ENCODE results near the gene CXADR. TPM values are rescaled to one million over a fixed set of nuclear protein-coding genes. Genes with fewer than 3 reads are reported as not detected.
A peak's percentile ranks its signal among the peaks of the same experiment; 100 is the strongest.

The CXADR gene
- total and polyA plus RNA-seq, 9 of the 15 experiments (the other 6 are each of a cell fraction or from before 2014, with no cell fraction given) = 0.01 to 0.41 (median 0.14) TPM

DNA sequence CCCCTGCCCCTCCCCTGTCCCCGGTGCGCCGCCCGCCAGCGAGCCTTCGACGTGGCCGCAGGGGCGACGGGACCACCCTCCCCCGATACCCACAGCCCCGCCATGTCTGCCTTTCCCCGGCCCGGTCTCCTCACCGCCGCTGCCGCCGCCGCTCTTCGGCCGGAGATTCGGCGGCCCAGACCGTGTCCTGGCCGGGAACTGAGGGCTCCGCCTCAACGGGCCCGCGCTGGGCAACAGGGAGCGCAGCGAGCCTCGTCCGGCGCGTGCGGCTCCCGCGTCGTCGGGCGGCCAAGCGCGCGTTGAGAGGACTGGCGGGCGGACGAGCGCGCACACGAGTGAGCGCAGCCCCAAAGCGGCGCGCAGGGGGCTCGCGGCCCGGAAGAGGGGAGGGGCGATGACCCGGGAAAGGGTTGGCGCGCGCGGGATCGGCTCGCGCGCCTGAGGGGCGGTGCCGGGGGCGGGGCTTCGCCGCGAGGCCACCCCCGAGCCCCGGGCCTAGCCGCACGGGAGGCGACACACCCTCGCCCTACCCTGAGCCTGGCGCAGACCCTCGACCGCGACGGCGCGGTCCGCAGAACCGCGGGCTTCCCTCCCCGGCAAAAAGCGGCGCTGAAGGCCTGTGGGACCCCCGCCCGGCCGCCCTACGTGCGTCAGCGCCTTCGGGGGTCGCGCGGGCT lies 99.9 kb downstream of the CXADR start, which contains the start of gene BTG3 (continued):
- no peak for TF ChIP-seq SMC3 (conservative IDR thresholded peaks at IDR 0.05; ENCODE audit: insufficient read depth, low read depth, low read length)
- TF ChIP-seq, protein P1, sequence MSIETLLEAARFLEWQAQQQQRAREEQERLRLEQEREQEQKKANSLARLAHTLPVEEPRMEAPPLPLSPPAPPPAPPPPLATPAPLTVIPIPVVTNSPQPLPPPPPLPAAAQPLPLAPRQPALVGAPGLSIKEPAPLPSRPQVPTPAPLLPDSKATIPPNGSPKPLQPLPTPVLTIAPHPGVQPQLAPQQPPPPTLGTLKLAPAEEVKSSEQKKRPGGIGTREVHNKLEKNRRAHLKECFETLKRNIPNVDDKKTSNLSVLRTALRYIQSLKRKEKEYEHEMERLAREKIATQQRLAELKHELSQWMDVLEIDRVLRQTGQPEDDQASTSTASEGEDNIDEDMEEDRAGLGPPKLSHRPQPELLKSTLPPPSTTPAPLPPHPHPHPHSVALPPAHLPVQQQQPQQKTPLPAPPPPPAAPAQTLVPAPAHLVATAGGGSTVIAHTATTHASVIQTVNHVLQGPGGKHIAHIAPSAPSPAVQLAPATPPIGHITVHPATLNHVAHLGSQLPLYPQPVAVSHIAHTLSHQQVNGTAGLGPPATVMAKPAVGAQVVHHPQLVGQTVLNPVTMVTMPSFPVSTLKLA (conservative IDR thresholded peaks at IDR 0.05) = peak in 1 of 2 experiments; percentile 72; a peak in 1 of 4 replicates
- peak; percentile 82 for TF ChIP-seq SUPT5H (IDR thresholded peaks at IDR 0.05)
- TF ChIP-seq SMARCA5 (IDR thresholded peaks at IDR 0.05) = no peak
- TF ChIP-seq SIX5 (IDR thresholded peaks at IDR 0.05; ENCODE audit: borderline replicate concordance in 1 of 2, insufficient read depth in 1 of 2, low read depth in 1 of 2, low read length in 2 of 2) = no peak
- TF ChIP-seq, protein P2, sequence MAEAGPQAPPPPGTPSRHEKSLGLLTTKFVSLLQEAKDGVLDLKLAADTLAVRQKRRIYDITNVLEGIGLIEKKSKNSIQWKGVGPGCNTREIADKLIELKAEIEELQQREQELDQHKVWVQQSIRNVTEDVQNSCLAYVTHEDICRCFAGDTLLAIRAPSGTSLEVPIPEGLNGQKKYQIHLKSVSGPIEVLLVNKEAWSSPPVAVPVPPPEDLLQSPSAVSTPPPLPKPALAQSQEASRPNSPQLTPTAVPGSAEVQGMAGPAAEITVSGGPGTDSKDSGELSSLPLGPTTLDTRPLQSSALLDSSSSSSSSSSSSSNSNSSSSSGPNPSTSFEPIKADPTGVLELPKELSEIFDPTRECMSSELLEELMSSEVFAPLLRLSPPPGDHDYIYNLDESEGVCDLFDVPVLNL (CRISPR knock-in tag; IDR thresholded peaks at IDR 0.05; ENCODE audit: low read depth) = peak; percentile 12; the same call in 1 of the 2 replicates
- TF ChIP-seq PHF8 (IDR thresholded peaks at IDR 0.05; ENCODE audit: borderline replicate concordance, low read length) = peak; percentile 81
- no peak for TF ChIP-seq SMAD1 (IDR thresholded peaks at IDR 0.05; ENCODE audit: low read depth, low read length, partially characterized antibody)
- TF ChIP-seq ZNF668 (CRISPR knock-in tag; IDR thresholded peaks at IDR 0.05) = no peak
- no peak for TF ChIP-seq HDAC8 (tag; IDR thresholded peaks at IDR 0.05)
- peak; percentile 53 for TF ChIP-seq BRD4 (IDR thresholded peaks at IDR 0.05)
- no peak for TF ChIP-seq ZFP36 (IDR thresholded peaks at IDR 0.05; ENCODE audit: low read depth, low read length, partially characterized antibody)
- TF ChIP-seq ELF1 (tag; IDR thresholded peaks at IDR 0.05) = peak; percentile 26; the same call in 1 of the 2 replicates
- peak; percentile 60 for TF ChIP-seq GABPA (tag; conservative IDR thresholded peaks at IDR 0.05; ENCODE audit: low read depth)
- TF ChIP-seq BCOR (IDR thresholded peaks at IDR 0.05) = no peak
- no peak; the same call in 1 of the 2 replicates for TF ChIP-seq GTF2F1 (IDR thresholded peaks at IDR 0.05; ENCODE audit: low read depth, low read length)
- no peak for TF ChIP-seq NFE2L1 (tag; IDR thresholded peaks at IDR 0.05; ENCODE audit: borderline replicate concordance, low read depth)
- TF ChIP-seq ZBTB8A (IDR thresholded peaks at IDR 0.05; ENCODE audit: partially characterized antibody) = no peak
- TF ChIP-seq, protein P3, sequence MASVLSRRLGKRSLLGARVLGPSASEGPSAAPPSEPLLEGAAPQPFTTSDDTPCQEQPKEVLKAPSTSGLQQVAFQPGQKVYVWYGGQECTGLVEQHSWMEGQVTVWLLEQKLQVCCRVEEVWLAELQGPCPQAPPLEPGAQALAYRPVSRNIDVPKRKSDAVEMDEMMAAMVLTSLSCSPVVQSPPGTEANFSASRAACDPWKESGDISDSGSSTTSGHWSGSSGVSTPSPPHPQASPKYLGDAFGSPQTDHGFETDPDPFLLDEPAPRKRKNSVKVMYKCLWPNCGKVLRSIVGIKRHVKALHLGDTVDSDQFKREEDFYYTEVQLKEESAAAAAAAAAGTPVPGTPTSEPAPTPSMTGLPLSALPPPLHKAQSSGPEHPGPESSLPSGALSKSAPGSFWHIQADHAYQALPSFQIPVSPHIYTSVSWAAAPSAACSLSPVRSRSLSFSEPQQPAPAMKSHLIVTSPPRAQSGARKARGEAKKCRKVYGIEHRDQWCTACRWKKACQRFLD (CRISPR knock-in tag; IDR thresholded peaks at IDR 0.05) = no peak
- no peak for TF ChIP-seq HDAC2 (IDR thresholded peaks at IDR 0.05)
- no peak for TF ChIP-seq OTX1 (CRISPR knock-in tag; IDR thresholded peaks at IDR 0.05)
- peak; percentile 79 to 83 for TF ChIP-seq NRF1 (conservative IDR thresholded peaks at IDR 0.05 in 1 of 2, IDR thresholded peaks at IDR 0.05 in 1 of 2)
- TF ChIP-seq, protein P4, sequence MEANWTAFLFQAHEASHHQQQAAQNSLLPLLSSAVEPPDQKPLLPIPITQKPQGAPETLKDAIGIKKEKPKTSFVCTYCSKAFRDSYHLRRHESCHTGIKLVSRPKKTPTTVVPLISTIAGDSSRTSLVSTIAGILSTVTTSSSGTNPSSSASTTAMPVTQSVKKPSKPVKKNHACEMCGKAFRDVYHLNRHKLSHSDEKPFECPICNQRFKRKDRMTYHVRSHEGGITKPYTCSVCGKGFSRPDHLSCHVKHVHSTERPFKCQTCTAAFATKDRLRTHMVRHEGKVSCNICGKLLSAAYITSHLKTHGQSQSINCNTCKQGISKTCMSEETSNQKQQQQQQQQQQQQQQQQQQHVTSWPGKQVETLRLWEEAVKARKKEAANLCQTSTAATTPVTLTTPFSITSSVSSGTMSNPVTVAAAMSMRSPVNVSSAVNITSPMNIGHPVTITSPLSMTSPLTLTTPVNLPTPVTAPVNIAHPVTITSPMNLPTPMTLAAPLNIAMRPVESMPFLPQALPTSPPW (CRISPR knock-in tag; IDR thresholded peaks at IDR 0.05) = peak; percentile 83

All from K562 (cell line).